Measurements from ENCODE around the gene MSLN. TPM values are rescaled to one million over a fixed set of nuclear protein-coding genes. Genes with fewer than 3 reads are reported as not detected.

Gene MSLN
- total and polyA plus RNA-seq, 9 of the 15 experiments (the other 6 are each of a cell fraction or from before 2014, with no cell fraction given), result not detected

- no peak for TF ChIP-seq PPARD (CRISPR knock-in tag; IDR thresholded peaks at IDR 0.05)
- peak; percentile 13; the same call in 1 of the 2 replicates for TF ChIP-seq TOE1 (IDR thresholded peaks at IDR 0.05; ENCODE audit: borderline replicate concordance)
- TF ChIP-seq TOE1 (CRISPR knock-in tag; IDR thresholded peaks at IDR 0.05; ENCODE audit: borderline replicate concordance, low read depth), result no peak
- no peak for TF ChIP-seq ZSCAN29 (IDR thresholded peaks at IDR 0.05)
- TF ChIP-seq ZFPM2 (CRISPR knock-in tag; IDR thresholded peaks at IDR 0.05), result no peak
- TF ChIP-seq E2F5 (CRISPR knock-in tag; IDR thresholded peaks at IDR 0.05), result no peak
Observed at GRCh38 chr16:720447-720989, 40.0 kb upstream of the MSLN start (continued).

- no peaks in the 10 kb centered on the region for H3K27me3 ChIP-seq (ENCODE audit: control insufficient read depth in 2 of 2, insufficient read depth in 2 of 2, low read length in 2 of 2)
- intact Hi-C loops (cut with micrococcal nuclease), result no loop called here
- FAIRE-seq (peak; percentile 89), DNase-seq (ENCODE audit: extremely low read depth in 1 of 4, low spot score in 3 of 4) (peak; percentile 86 to 97 (median 92)), ATAC-seq (peak; percentile 84)
- H3K9me3 ChIP-seq (replicated peaks; ENCODE audit: control insufficient read depth, insufficient read depth, low read depth, low read length), result no peaks in the 10 kb centered on the region
- H3K9ac ChIP-seq (ENCODE audit: insufficient read depth in 1 of 2, low read depth in 2 of 2, low read length in 2 of 2), result peak within 1 kb of the TSS; percentile 96 to 99
- peak within 1 kb of the TSS; percentile 97 for H3K27ac ChIP-seq (ENCODE audit: extremely low read depth, low read depth, low read length)
- CTCF ChIA-PET (ENCODE audit: low intra/inter-chr PET ratio), result no interaction called here
- POLR2A ChIA-PET, result interaction anchor here (0.6 to 2.3 kb wide), 15 partner anchors 9 to 1089 kb away, joined by 3 to 16 read pairs (median 3); partner anchors contain the start of gene CIAO3
- H3K9me1 ChIP-seq (ENCODE audit: control insufficient read depth, insufficient read depth, low read length), result peaks cover 3% of the 10 kb centered on the region
- peaks cover 12 to 99% of the 10 kb centered on the region in 2 experiments; a peak in 4 of 5 replicates for H3K4me1 ChIP-seq (replicated peaks in 1 of 2; ENCODE audit: control insufficient read depth in 2 of 2, insufficient read depth in 2 of 2, low read length in 2 of 2)
- no TSS peak for BruUV-seq (replicated peaks)
- H3K36me3 ChIP-seq (ENCODE audit: control insufficient read depth, insufficient read depth, low read length), result peaks cover 31% of the 10 kb centered on the region; the same call in 2 of the 3 replicates
- no peaks in the 10 kb centered on the region; the same call in 1 of the 2 replicates for H4K20me1 ChIP-seq (replicated peaks; ENCODE audit: control insufficient read depth, insufficient read depth, low read length)
- H3K4me2 ChIP-seq (ENCODE audit: insufficient read depth, low read length), result peak within 1 kb of the TSS; percentile 90
- peak within 1 kb of the TSS; percentile 99 for H2AFZ ChIP-seq (ENCODE audit: low read depth, low read length)
- in situ Hi-C loops (cut with MboI), result no loop called here
- peaks cover 49% of the 10 kb centered on the region for H3K79me2 ChIP-seq (ENCODE audit: control insufficient read depth, insufficient read depth, low read length)
- WGBS (ENCODE audit: insufficient coverage, low coverage, missing lambda C conversion rate), result 1% methylated on average over 58 of the region's 106 CpGs
- H3K4me3 ChIP-seq, result peak within 1 kb of the TSS; percentile 100
- no peak for TF ChIP-seq TAF15 (IDR thresholded peaks at IDR 0.05; ENCODE audit: low read depth, low read length)
- 0 out of 2 replicates have a peak, but pooled peaks have one; percentile 28 for TF ChIP-seq KAT7 (CRISPR knock-in tag; IDR thresholded peaks at IDR 0.05; ENCODE audit: borderline replicate concordance)
- peak; percentile 82 for TF ChIP-seq ETS1 (conservative IDR thresholded peaks at IDR 0.05; ENCODE audit: control insufficient read depth, low read depth, low read length)
- peak; percentile 90 for TF ChIP-seq ARID4B (CRISPR knock-in tag; IDR thresholded peaks at IDR 0.05)
- peak; percentile 99 for TF ChIP-seq CTBP1 (IDR thresholded peaks at IDR 0.05; ENCODE audit: borderline replicate concordance)
Observed at GRCh38 chr16:720990-721764, 39.4 kb upstream of the MSLN start, which contains the start of gene ANTKMT. Gene ANTKMT (plus strand): TSS chr16:721146. CDS start chr16:721275, 129 bp downstream.
